ENCODE measurements around the gene SYTL2. TPM values are rescaled to one million over a fixed set of nuclear protein-coding genes. Genes with fewer than 3 reads are reported as not detected.

SYTL2 gene
- total RNA-seq, 1 experiment from 2014 or later = 57.1 TPM

GRCh38 chr11:85829172-85829571, 18.2 kb upstream of the SYTL2 start:
- H3K9ac ChIP-seq (ENCODE audit: low read length) = peak overlapping the region; percentile 69
- ATAC-seq (no peak), DNase-seq (no peak)
- ChIA-PET CTCF (no interaction called here), POLR2A (ENCODE audit: unreplicated experiment) (interaction anchor here (0.5 to 0.6 kb wide), 2 partner anchors 86 to 1103 kb away, joined by 3 to 5 read pairs; no protein-coding TSS in a partner anchor)
- no TSS peak for BruUV-seq (replicated peaks)
- intact Hi-C loops (cut with micrococcal nuclease) = loop anchor here (2.0 to 10.0 kb wide), 3 partner anchors 18 to 234 kb away; partner anchors contain the start of genes CCDC83 and SYTL2
- peak overlapping the region; percentile 60 for H3K4me2 ChIP-seq (ENCODE audit: low read length)
- H3K4me1 ChIP-seq (ENCODE audit: insufficient read depth, low read length) = peaks cover 67% of the 10 kb centered on the region
- H3F3A ChIP-seq (ENCODE audit: low read length, unreplicated experiment) = peaks cover 25% of the 10 kb centered on the region
- H3K9me3 ChIP-seq (ENCODE audit: low read length) = no peaks in the 10 kb centered on the region
- 0 out of 2 replicates have a peak overlapping the region, but pooled peaks have one; percentile 20 for H3K4me3 ChIP-seq (ENCODE audit: low read length)
- H3K9me2 ChIP-seq (replicated peaks; ENCODE audit: low read length) = no peaks in the 10 kb centered on the region
- H3K27ac ChIP-seq (ENCODE audit: low read length) = peak overlapping the region; percentile 96
- no peaks in the 10 kb centered on the region for H3K79me2 ChIP-seq (ENCODE audit: low read length)
- no peaks in the 10 kb centered on the region for H3K27me3 ChIP-seq (ENCODE audit: low read length)
- H3K36me3 ChIP-seq (ENCODE audit: low read depth, low read length) = no peaks in the 10 kb centered on the region
- no peak overlapping the region for H2AFZ ChIP-seq (ENCODE audit: low read length)
- no peaks in the 10 kb centered on the region for H4K20me1 ChIP-seq (ENCODE audit: low read length)
- no peak for TF ChIP-seq CTCF (conservative IDR thresholded peaks at IDR 0.05; ENCODE audit: low read depth, low read length)
- TF ChIP-seq EZH2phosphoT487 (IDR thresholded peaks at IDR 0.05; ENCODE audit: borderline replicate concordance, low read length) = no peak
- no peak for TF ChIP-seq EZH2 (IDR thresholded peaks at IDR 0.05; ENCODE audit: low read length, unreplicated experiment)

GRCh38 chr11:85828640-85828978, 17.7 kb upstream of the SYTL2 start:
- ATAC-seq = peak; percentile 17
- no peak for TF ChIP-seq EZH2phosphoT487 (IDR thresholded peaks at IDR 0.05; ENCODE audit: borderline replicate concordance, low read length)
- Histone ChIP-seq H2AFZ (ENCODE audit: low read length) (no peak overlapping the region), H3K9ac (ENCODE audit: low read length) (peak overlapping the region; percentile 69), H3K27me3 (ENCODE audit: low read length) (no peaks in the 10 kb centered on the region), H3K36me3 (ENCODE audit: low read depth, low read length) (no peaks in the 10 kb centered on the region), H3K4me2 (ENCODE audit: low read length) (peak overlapping the region; percentile 60), H3K9me3 (ENCODE audit: low read length) (no peaks in the 10 kb centered on the region), H3K27ac (ENCODE audit: low read length) (peak overlapping the region; percentile 96), H3F3A (ENCODE audit: low read length, unreplicated experiment) (peaks cover 25% of the 10 kb centered on the region), H3K4me1 (ENCODE audit: insufficient read depth, low read length) (peaks cover 67% of the 10 kb centered on the region), H3K79me2 (ENCODE audit: low read length) (no peaks in the 10 kb centered on the region), H3K4me3 (ENCODE audit: low read length) (peak overlapping the region; percentile 20; the same call in 1 of the 2 replicates), H3K9me2 (replicated peaks; ENCODE audit: low read length) (no peaks in the 10 kb centered on the region), H4K20me1 (ENCODE audit: low read length) (no peaks in the 10 kb centered on the region)
- TSS peak; percentile 59 for BruUV-seq (replicated peaks)
- no peak for DNase-seq
- POLR2A ChIA-PET (ENCODE audit: unreplicated experiment) = no interaction called here
- intact Hi-C loops (cut with micrococcal nuclease) = loop anchor here (1.0 to 10.0 kb wide), 6 partner anchors 18 to 234 kb away; partner anchors contain the start of genes CCDC83 and SYTL2
- CTCF ChIA-PET = no interaction called here

GRCh38 chr11:85827748-85828639, 17.1 kb upstream of the SYTL2 start:
- no peaks in the 10 kb centered on the region for H4K20me1 ChIP-seq (ENCODE audit: low read length)
- peak; percentile 97 for DNase-seq
- CTCF ChIA-PET = interaction anchor here (0.6 to 1.0 kb wide), 2 partner anchors 18 to 25 kb away, joined by 3 read pairs; no protein-coding TSS in a partner anchor
- peaks cover 25% of the 10 kb centered on the region for H3F3A ChIP-seq (ENCODE audit: low read length, unreplicated experiment)
- no TSS peak for BruUV-seq (replicated peaks)
- peak overlapping the region; percentile 96 for H3K27ac ChIP-seq (ENCODE audit: low read length)
- H3K9me3 ChIP-seq (ENCODE audit: low read length) = no peaks in the 10 kb centered on the region
- peaks cover 70% of the 10 kb centered on the region for H3K4me1 ChIP-seq (ENCODE audit: insufficient read depth, low read length)
- H3K4me3 ChIP-seq (ENCODE audit: low read length) = peak overlapping the region; percentile 8; the same call in 1 of the 2 replicates
- no peaks in the 10 kb centered on the region for H3K9me2 ChIP-seq (replicated peaks; ENCODE audit: low read length)
- H3K4me2 ChIP-seq (ENCODE audit: low read length) = peak overlapping the region; percentile 75
- H3K9ac ChIP-seq (ENCODE audit: low read length) = peak overlapping the region; percentile 74
- intact Hi-C loops (cut with micrococcal nuclease) = loop anchor here (1.0 to 10.0 kb wide), 6 partner anchors 17 to 233 kb away; partner anchors contain the start of genes CCDC83 and SYTL2
- TF ChIP-seq CTCF (conservative IDR thresholded peaks at IDR 0.05; ENCODE audit: low read depth, low read length) = no peak
- TF ChIP-seq EZH2 (IDR thresholded peaks at IDR 0.05; ENCODE audit: low read length, unreplicated experiment) = no peak
- no peak for TF ChIP-seq EZH2phosphoT487 (IDR thresholded peaks at IDR 0.05; ENCODE audit: borderline replicate concordance, low read length)
- no peaks in the 10 kb centered on the region for H3K27me3 ChIP-seq (ENCODE audit: low read length)
- peak; percentile 60 for ATAC-seq
- no peaks in the 10 kb centered on the region for H3K79me2 ChIP-seq (ENCODE audit: low read length)
- H3K36me3 ChIP-seq (ENCODE audit: low read depth, low read length) = no peaks in the 10 kb centered on the region
- POLR2A ChIA-PET (ENCODE audit: unreplicated experiment) = interaction anchor here (0.6 to 0.7 kb wide), 2 partner anchors 62 to 149 kb away, joined by 3 to 4 read pairs; no protein-coding TSS in a partner anchor
- H2AFZ ChIP-seq (ENCODE audit: low read length) = no peak overlapping the region

All from PC-3 (cell line).